Measurements from ENCODE around the gene ZFAND3.

Gene ZFAND3

GRCh38 chr6:38114976-38115625 lies 295.6 kb downstream of the ZFAND3 start:
- H3K27ac ChIP-seq (ENCODE audit: low read depth, low read length, poor library complexity, severe bottlenecking), result no peak overlapping the region
- H2AFZ ChIP-seq (ENCODE audit: low read length), result no peak overlapping the region
- no peaks in the 10 kb centered on the region for H3K9me3 ChIP-seq (ENCODE audit: low read length)
- H3K9me2 ChIP-seq (ENCODE audit: low read depth, low read length), result no peaks in the 10 kb centered on the region
- H3K36me3 ChIP-seq (ENCODE audit: insufficient read depth, low read length), result no peaks in the 10 kb centered on the region
- TF ChIP-seq CTCF (IDR thresholded peaks at IDR 0.05; ENCODE audit: low read length) (no peak), EZH2 (IDR thresholded peaks at IDR 0.05; ENCODE audit: borderline replicate concordance, low read length) (no peak)
- H4K20me1 ChIP-seq (ENCODE audit: insufficient read depth, low read length), result no peaks in the 10 kb centered on the region
- no peaks in the 10 kb centered on the region for H3K79me2 ChIP-seq (ENCODE audit: insufficient read depth, low read length)
- no peaks in the 10 kb centered on the region for H3K27me3 ChIP-seq (ENCODE audit: insufficient read depth, low read length)
- no peak overlapping the region for H3K9ac ChIP-seq (ENCODE audit: low read length)
- H3K4me2 ChIP-seq (ENCODE audit: low read length), result no peak overlapping the region
- H3K4me1 ChIP-seq (ENCODE audit: insufficient read depth, low read length, severe bottlenecking), result no peaks in the 10 kb centered on the region
- H3K4me3 ChIP-seq (ENCODE audit: low read depth, low read length, poor library complexity, severe bottlenecking), result no peak overlapping the region
- H3F3A ChIP-seq (ENCODE audit: insufficient read depth, low read length), result no peaks in the 10 kb centered on the region

DNA sequence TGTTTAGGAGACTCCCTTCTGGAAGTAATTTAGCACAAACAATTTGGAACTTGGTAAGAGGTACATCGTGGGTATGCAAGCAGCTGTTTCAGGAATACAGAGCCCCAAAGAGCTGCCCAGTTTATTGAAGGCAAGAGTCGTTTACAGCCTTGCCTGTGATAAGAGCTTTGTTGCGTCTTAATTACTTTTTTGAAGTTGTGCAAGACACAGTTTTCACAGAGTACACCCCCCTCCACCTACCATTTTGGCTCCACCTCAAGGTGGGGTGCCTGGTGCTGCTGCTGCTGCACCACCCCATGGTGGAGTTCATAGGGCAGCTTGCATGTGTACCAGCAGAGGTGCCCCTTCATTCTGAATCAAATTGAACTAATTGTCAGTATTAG lies 296.1 kb downstream of the ZFAND3 start:
- Histone ChIP-seq H3K4me2 (ENCODE audit: low read length) (no peak overlapping the region), H3K9ac (ENCODE audit: low read length) (no peak overlapping the region), H3K27ac (ENCODE audit: low read depth, low read length, poor library complexity, severe bottlenecking) (no peak overlapping the region), H3F3A (ENCODE audit: insufficient read depth, low read length) (no peaks in the 10 kb centered on the region), H3K27me3 (ENCODE audit: insufficient read depth, low read length) (no peaks in the 10 kb centered on the region), H3K36me3 (ENCODE audit: insufficient read depth, low read length) (no peaks in the 10 kb centered on the region), H3K4me1 (ENCODE audit: insufficient read depth, low read length, severe bottlenecking) (no peaks in the 10 kb centered on the region), H3K79me2 (ENCODE audit: insufficient read depth, low read length) (no peaks in the 10 kb centered on the region), H3K4me3 (ENCODE audit: low read depth, low read length, poor library complexity, severe bottlenecking) (no peak overlapping the region), H2AFZ (ENCODE audit: low read length) (no peak overlapping the region), H3K9me2 (ENCODE audit: low read depth, low read length) (no peaks in the 10 kb centered on the region), H4K20me1 (ENCODE audit: insufficient read depth, low read length) (no peaks in the 10 kb centered on the region), H3K9me3 (ENCODE audit: low read length) (no peaks in the 10 kb centered on the region)
- no peak for TF ChIP-seq CTCF (IDR thresholded peaks at IDR 0.05; ENCODE audit: low read length)
- no peak for TF ChIP-seq EZH2 (IDR thresholded peaks at IDR 0.05; ENCODE audit: borderline replicate concordance, low read length)

DNA sequence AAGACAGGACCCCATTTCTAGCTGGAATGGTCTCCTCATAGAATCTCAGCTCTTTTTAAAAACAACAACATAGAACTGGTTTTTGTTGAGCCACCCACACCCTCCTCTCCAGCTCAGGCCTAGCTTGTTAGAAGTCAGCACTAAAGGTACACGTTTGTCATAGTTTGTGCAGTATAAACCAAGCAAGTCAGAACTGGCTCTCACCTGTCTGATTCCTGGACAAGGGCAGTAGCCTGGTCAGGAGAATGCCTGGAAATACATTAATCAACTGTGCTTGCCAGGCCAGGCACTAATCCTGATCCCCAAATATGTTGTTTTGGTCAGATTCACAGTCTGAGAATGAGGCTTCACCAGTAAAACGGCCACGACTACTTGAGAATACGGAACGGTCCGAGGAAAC lies 296.7 kb downstream of the ZFAND3 start:
- H2AFZ ChIP-seq (ENCODE audit: low read length), result no peak overlapping the region
- H3K4me2 ChIP-seq (ENCODE audit: low read length), result no peak overlapping the region
- no peaks in the 10 kb centered on the region for H3K9me3 ChIP-seq (ENCODE audit: low read length)
- H4K20me1 ChIP-seq (ENCODE audit: insufficient read depth, low read length), result no peaks in the 10 kb centered on the region
- no peaks in the 10 kb centered on the region for H3F3A ChIP-seq (ENCODE audit: insufficient read depth, low read length)
- H3K27me3 ChIP-seq (ENCODE audit: insufficient read depth, low read length), result no peaks in the 10 kb centered on the region
- no peaks in the 10 kb centered on the region for H3K4me1 ChIP-seq (ENCODE audit: insufficient read depth, low read length, severe bottlenecking)
- no peak overlapping the region for H3K9ac ChIP-seq (ENCODE audit: low read length)
- H3K27ac ChIP-seq (ENCODE audit: low read depth, low read length, poor library complexity, severe bottlenecking), result no peak overlapping the region
- no peaks in the 10 kb centered on the region for H3K36me3 ChIP-seq (ENCODE audit: insufficient read depth, low read length)
- H3K79me2 ChIP-seq (ENCODE audit: insufficient read depth, low read length), result no peaks in the 10 kb centered on the region
- no peaks in the 10 kb centered on the region for H3K9me2 ChIP-seq (ENCODE audit: low read depth, low read length)
- H3K4me3 ChIP-seq (ENCODE audit: low read depth, low read length, poor library complexity, severe bottlenecking), result no peak overlapping the region
- TF ChIP-seq EZH2 (IDR thresholded peaks at IDR 0.05; ENCODE audit: borderline replicate concordance, low read length) (no peak), CTCF (IDR thresholded peaks at IDR 0.05; ENCODE audit: low read length) (no peak)

All from OCI-LY1 (cell line).